Measurements from ENCODE around the gene ETHE1.

Gene ETHE1

GRCh38 chr19:43554317-43554895 lies 27.4 kb upstream of the ETHE1 start:
- Histone ChIP-seq H3K27me3 (replicated peaks; ENCODE audit: control insufficient read depth, insufficient read depth, low read length) (no peaks in the 10 kb centered on the region), H3K36me3 (ENCODE audit: control insufficient read depth, insufficient read depth, low read length) (peaks cover 31% of the 10 kb centered on the region), H3K4me3 (replicated peaks; ENCODE audit: low read depth, low read length) (no peak overlapping the region)
- DNase-seq (ENCODE audit: extremely low read depth, insufficient read length), result no peak
- TF ChIP-seq, protein P1, sequence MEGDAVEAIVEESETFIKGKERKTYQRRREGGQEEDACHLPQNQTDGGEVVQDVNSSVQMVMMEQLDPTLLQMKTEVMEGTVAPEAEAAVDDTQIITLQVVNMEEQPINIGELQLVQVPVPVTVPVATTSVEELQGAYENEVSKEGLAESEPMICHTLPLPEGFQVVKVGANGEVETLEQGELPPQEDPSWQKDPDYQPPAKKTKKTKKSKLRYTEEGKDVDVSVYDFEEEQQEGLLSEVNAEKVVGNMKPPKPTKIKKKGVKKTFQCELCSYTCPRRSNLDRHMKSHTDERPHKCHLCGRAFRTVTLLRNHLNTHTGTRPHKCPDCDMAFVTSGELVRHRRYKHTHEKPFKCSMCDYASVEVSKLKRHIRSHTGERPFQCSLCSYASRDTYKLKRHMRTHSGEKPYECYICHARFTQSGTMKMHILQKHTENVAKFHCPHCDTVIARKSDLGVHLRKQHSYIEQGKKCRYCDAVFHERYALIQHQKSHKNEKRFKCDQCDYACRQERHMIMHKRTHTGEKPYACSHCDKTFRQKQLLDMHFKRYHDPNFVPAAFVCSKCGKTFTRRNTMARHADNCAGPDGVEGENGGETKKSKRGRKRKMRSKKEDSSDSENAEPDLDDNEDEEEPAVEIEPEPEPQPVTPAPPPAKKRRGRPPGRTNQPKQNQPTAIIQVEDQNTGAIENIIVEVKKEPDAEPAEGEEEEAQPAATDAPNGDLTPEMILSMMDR (IDR thresholded peaks at IDR 0.05; ENCODE audit: insufficient read depth, low read length, poor library complexity, severe bottlenecking), result no peak

GRCh38 chr19:43553656-43554055 lies 26.7 kb upstream of the ETHE1 start:
- H3K36me3 ChIP-seq (ENCODE audit: control insufficient read depth, insufficient read depth, low read length), result peaks cover 31% of the 10 kb centered on the region
- DNase-seq (ENCODE audit: extremely low read depth, insufficient read length), result no peak
- TF ChIP-seq, protein P1 (IDR thresholded peaks at IDR 0.05; ENCODE audit: insufficient read depth, low read length, poor library complexity, severe bottlenecking), result no peak
- no peak overlapping the region for H3K4me3 ChIP-seq (replicated peaks; ENCODE audit: low read depth, low read length)
- H3K27me3 ChIP-seq (replicated peaks; ENCODE audit: control insufficient read depth, insufficient read depth, low read length), result no peaks in the 10 kb centered on the region

DNA sequence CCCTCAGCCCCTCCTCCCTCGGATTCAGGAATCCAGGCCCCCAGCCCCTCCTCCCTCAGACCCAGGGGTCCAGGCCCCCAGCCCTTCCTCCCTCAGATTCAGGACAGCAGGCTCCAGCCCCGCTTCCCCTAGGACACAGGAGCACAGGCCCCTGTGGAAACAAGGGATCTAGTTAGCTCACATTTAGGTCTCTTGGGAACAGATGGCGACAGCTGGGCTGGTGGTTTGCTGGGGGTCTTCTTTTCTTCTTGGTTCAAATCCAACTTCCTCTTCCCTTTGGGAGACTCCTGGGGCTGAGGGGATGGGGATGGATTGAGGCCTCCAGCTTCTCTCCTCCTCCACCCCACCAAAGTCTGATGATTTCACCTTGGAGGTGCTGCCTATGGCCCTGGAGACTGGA lies 25.6 kb upstream of the ETHE1 start:
- H3K27me3 ChIP-seq (replicated peaks; ENCODE audit: control insufficient read depth, insufficient read depth, low read length), result no peaks in the 10 kb centered on the region
- no peak for DNase-seq (ENCODE audit: extremely low read depth, insufficient read length)
- H3K4me3 ChIP-seq (replicated peaks; ENCODE audit: low read depth, low read length), result no peak overlapping the region
- H3K36me3 ChIP-seq (ENCODE audit: control insufficient read depth, insufficient read depth, low read length), result peaks cover 31% of the 10 kb centered on the region
- TF ChIP-seq, protein P1 (IDR thresholded peaks at IDR 0.05; ENCODE audit: insufficient read depth, low read length, poor library complexity, severe bottlenecking), result no peak

- H3K36me3 ChIP-seq (ENCODE audit: control insufficient read depth, insufficient read depth, low read length), result peaks cover 31% of the 10 kb centered on the region
- TF ChIP-seq, protein P1 (IDR thresholded peaks at IDR 0.05; ENCODE audit: insufficient read depth, low read length, poor library complexity, severe bottlenecking), result no peak
- no peaks in the 10 kb centered on the region for H3K27me3 ChIP-seq (replicated peaks; ENCODE audit: control insufficient read depth, insufficient read depth, low read length)
- no peak for DNase-seq (ENCODE audit: extremely low read depth, insufficient read length)
- no peak overlapping the region for H3K4me3 ChIP-seq (replicated peaks; ENCODE audit: low read depth, low read length)
These were observed 25.1 kb upstream of the ETHE1 start for GRCh38 chr19:43552198-43552450.

- Histone ChIP-seq H3K27me3 (replicated peaks; ENCODE audit: control insufficient read depth, insufficient read depth, low read length) (no peaks in the 10 kb centered on the region), H3K4me3 (replicated peaks; ENCODE audit: low read depth, low read length) (no peak overlapping the region), H3K36me3 (ENCODE audit: control insufficient read depth, insufficient read depth, low read length) (peaks cover 31% of the 10 kb centered on the region)
- no peak for DNase-seq (ENCODE audit: extremely low read depth, insufficient read length)
- TF ChIP-seq, protein P1 (IDR thresholded peaks at IDR 0.05; ENCODE audit: insufficient read depth, low read length, poor library complexity, severe bottlenecking), result no peak
These were observed 24.6 kb upstream of the ETHE1 start for GRCh38 chr19:43551399-43552197.
